Chondrocyte (in vitro differentiated cells): ENCODE data around the gene ITPR2. TPM values are rescaled to one million over a fixed set of nuclear protein-coding genes. Genes with fewer than 3 reads are reported as not detected.

Experiments
- DNase-seq: peaks from one replicate; pipeline ENCODE4 v3.0.0; 2021; ENCODE audit warnings: mixed read lengths, low spot score
- H3K27ac Mint-ChIP-seq: one replicate; pipeline ENCODE4 v1.8.0; 2021; ENCODE audit warnings: mild to moderate bottlenecking, moderate library complexity, mixed read lengths; ENCODE audit not compliant: unreplicated experiment
- H3K27me3 Mint-ChIP-seq: 2 replicates; pipeline ENCODE4 v1.8.0; 2021; ENCODE audit warnings: low read depth, mixed read lengths
- H3K36me3 Mint-ChIP-seq: 2 replicates; pipeline ENCODE4 v1.8.0; 2021; ENCODE audit warnings: low read depth, mixed read lengths
- H3K4me1 Mint-ChIP-seq: 2 replicates; pipeline ENCODE4 v1.8.0; 2021; ENCODE audit warnings: low read depth, mild to moderate bottlenecking, mixed read lengths
- H3K4me3 Mint-ChIP-seq: one replicate; pipeline ENCODE4 v1.8.0; 2021; ENCODE audit warnings: mild to moderate bottlenecking, moderate library complexity, mixed read lengths; ENCODE audit not compliant: unreplicated experiment
- H3K9me3 Mint-ChIP-seq: 2 replicates; pipeline ENCODE4 v1.8.0; 2021; ENCODE audit warnings: low read depth, mixed read lengths
- CTCF ChIP-seq: fragments of 200-600 bp; sonication (generic); IDR thresholded peaks from 2 replicates; pipeline ENCODE4 v1.5.0; 2021; ENCODE audit warnings: antibody characterized with exemption, mild to moderate bottlenecking, moderate library complexity
- total RNA-seq: library from RNA; stranded (reverse); gene quantifications from 3 replicates; pipeline ENCODE4 v1.2.1, GENCODE V29; 2021

The ITPR2 gene
- total RNA-seq, 1 donor from 2014 or later = 18.7 TPM

DNA sequence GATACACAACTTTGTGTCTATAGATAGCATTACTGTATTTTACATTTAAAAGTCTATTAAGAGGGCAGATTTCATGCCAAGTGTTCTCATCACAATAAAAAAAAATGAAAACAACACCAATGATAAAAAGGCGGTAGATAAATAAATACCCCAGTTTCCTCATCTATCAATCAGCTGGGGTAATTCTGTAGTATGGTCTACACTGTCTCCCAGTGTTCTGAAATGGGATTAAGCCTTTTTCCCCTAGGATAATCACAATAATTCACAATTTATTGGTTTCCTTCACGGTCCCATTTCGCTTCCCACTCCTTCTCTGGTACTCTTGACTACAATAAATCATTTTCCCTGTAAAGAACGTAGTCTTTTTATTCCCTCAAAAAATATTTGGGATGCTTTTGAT is 523.4 kb downstream of the ITPR2 start:
- Mint-ChIP-seq H3K9me3 (peaks cover 43% of the 10 kb centered on the region), H3K36me3 (peaks cover 15% of the 10 kb centered on the region), H3K4me3 (no peak overlapping the region), H3K4me1 (no peaks in the 10 kb centered on the region), H3K27me3 (no peaks in the 10 kb centered on the region), H3K27ac (no peak overlapping the region)
- peak; percentile 12 for TF ChIP-seq CTCF
- no peak for DNase-seq

GRCh38 chr12:26304273-26304672 is 528.7 kb downstream of the ITPR2 start:
- Mint-ChIP-seq H3K36me3 (no peaks in the 10 kb centered on the region), H3K27me3 (no peaks in the 10 kb centered on the region), H3K4me1 (peaks cover 5% of the 10 kb centered on the region), H3K27ac (no peak overlapping the region), H3K4me3 (no peak overlapping the region), H3K9me3 (peaks cover 11% of the 10 kb centered on the region)
- TF ChIP-seq CTCF = no peak
- no peak for DNase-seq

- no peak for TF ChIP-seq CTCF
- H3K27ac Mint-ChIP-seq = no peak overlapping the region
Measured at GRCh38 chr12:26303418-26303817, 529.6 kb downstream of the ITPR2 start.

GRCh38 chr12:26302776-26303175 is 530.2 kb downstream of the ITPR2 start:
- no peak for DNase-seq
- Mint-ChIP-seq H3K4me1 (peaks cover 17% of the 10 kb centered on the region), H3K36me3 (no peaks in the 10 kb centered on the region), H3K27me3 (no peaks in the 10 kb centered on the region), H3K4me3 (no peak overlapping the region), H3K27ac (no peak overlapping the region), H3K9me3 (peaks cover 9% of the 10 kb centered on the region)
- TF ChIP-seq CTCF = no peak

More at GRCh38 chr12:26303418-26303817, 529.6 kb downstream of the ITPR2 start:
- peaks cover 11% of the 10 kb centered on the region for H3K9me3 Mint-ChIP-seq
- H3K36me3 Mint-ChIP-seq = no peaks in the 10 kb centered on the region
- H3K4me3 Mint-ChIP-seq = no peak overlapping the region
- no peak for DNase-seq
- no peaks in the 10 kb centered on the region for H3K27me3 Mint-ChIP-seq
- H3K4me1 Mint-ChIP-seq = peaks cover 14% of the 10 kb centered on the region

- H3K27me3 Mint-ChIP-seq = no peaks in the 10 kb centered on the region
- H3K36me3 Mint-ChIP-seq = no peaks in the 10 kb centered on the region
- peaks cover 17% of the 10 kb centered on the region for H3K4me1 Mint-ChIP-seq
- no peaks in the 10 kb centered on the region for H3K9me3 Mint-ChIP-seq
- no peak for TF ChIP-seq CTCF
- peak overlapping the region; percentile 0 for H3K4me3 Mint-ChIP-seq
- DNase-seq = no peak
- H3K27ac Mint-ChIP-seq = peak overlapping the region; percentile 76
Measured at GRCh38 chr12:26299751-26300150, 533.2 kb downstream of the ITPR2 start.
